B cell (primary cell): ENCODE measurements around the gene IGF1. TPM values are rescaled to one million over a fixed set of nuclear protein-coding genes. Genes with fewer than 3 reads are reported as not detected.

ENCODE experiments used
- ATAC-seq: fragments of 200-7000 bp; cut with Tn5 transposase; one replicate; pipeline ENCODE4 v1.10.0; 2021; ENCODE audit warnings: low read depth, mild to moderate bottlenecking, moderate number of reproducible peaks, moderate library complexity
- CTCF ChIA-PET: fragments of 350-600 bp; sonication (Branson Sonifier 250); formaldehyde crosslinking; loops from one replicate; lab custom pipeline; 2021; ENCODE audit warnings: antibody characterized with exemption, inconsistent platforms; lab: Charles Lee
- POLR2A ChIA-PET: fragments of 350-600 bp; sonication (Branson Sonifier 250); formaldehyde crosslinking; loops from one replicate; lab custom pipeline; 2021; ENCODE audit warnings: antibody characterized with exemption; lab: Charles Lee
- DNase-seq: peaks from one replicate; pipeline ENCODE4 v3.0.0; 2013
- H2AFZ ChIP-seq: 2 replicates; pipeline ENCODE4 v1.6.1; 2012; ENCODE audit warnings: mild to moderate bottlenecking, low read depth, low read length; ENCODE audit not compliant: insufficient read depth, poor library complexity, severe bottlenecking
- H3K27ac ChIP-seq, 2 donors: 1 replicate in 1 of 2; 2 replicates in 1 of 2; pipeline ENCODE4 v1.5.1; 2012 to 2013; ENCODE audit warnings: low read length in 2 of 2, mild to moderate bottlenecking in 2 of 2, moderate library complexity in 1 of 2
- H3K27me3 ChIP-seq, 4 experiments: fragments of 200-600 bp in 1 of 4; sonication (generic) in 1 of 4; replicated peaks in 1 of 4; 1 replicate in 2 of 4; 2 replicates in 2 of 4; pipeline versions ENCODE4 v1.6.1 to v1.7.0; 2013 to 2016; ENCODE audit warnings: low read length in 3 of 4, mild to moderate bottlenecking in 2 of 4, mixed read lengths in 1 of 4, moderate library complexity in 1 of 4; ENCODE audit not compliant: insufficient read depth in 4 of 4, control insufficient read depth in 3 of 4; ENCODE audit errors: control extremely low read depth in 1 of 4
- H3K36me3 ChIP-seq, 2 experiments: replicated peaks in 1 of 2; 1 replicate in 1 of 2; 2 replicates in 1 of 2; pipeline versions ENCODE4 v1.6.1 to v1.7.1; 2013; ENCODE audit warnings: low read length in 1 of 2; ENCODE audit not compliant: insufficient read depth in 2 of 2, control insufficient read depth in 1 of 2; ENCODE audit errors: control extremely low read depth in 1 of 2, extremely low read depth in 1 of 2
- H3K4me1 ChIP-seq, 2 donors: fragments of 200-600 bp in 1 of 2; sonication (generic) in 1 of 2; 1 replicate in 1 of 2; 2 replicates in 1 of 2; pipeline versions ENCODE4 v1.5.1 to v1.6.1; 2013 to 2017; ENCODE audit warnings: low read length in 2 of 2; ENCODE audit not compliant: control insufficient read depth in 2 of 2, insufficient read depth in 2 of 2
- H3K4me2 ChIP-seq: replicated peaks from 2 replicates; pipeline ENCODE3; 2012; ENCODE audit warnings: mild to moderate bottlenecking, low read depth, low read length; ENCODE audit not compliant: poor library complexity, severe bottlenecking
- H3K4me3 ChIP-seq, 5 experiments: fragments of 200-600 bp in 1 of 5; sonication (generic) in 1 of 5; 1 replicate in 3 of 5; 2 replicates in 2 of 5; pipeline versions ENCODE4 v1.5.1 to v1.7.0; 2011 to 2016; ENCODE audit warnings: low read length in 4 of 5, mild to moderate bottlenecking in 4 of 5, low read depth in 2 of 5, control low read depth in 1 of 5, moderate library complexity in 1 of 5; ENCODE audit not compliant: insufficient read depth in 1 of 5; ENCODE audit errors: control extremely low read depth in 1 of 5, extremely low read depth in 1 of 5
- H3K79me2 ChIP-seq: fragments of 200-600 bp; sonication (generic); one replicate; pipeline ENCODE4 v1.6.0; 2016; ENCODE audit warnings: low read length; ENCODE audit not compliant: control insufficient read depth, insufficient read depth
- H3K9ac ChIP-seq: fragments of 200-600 bp; sonication (generic); 2 replicates; pipeline ENCODE4 v1.6.1; 2017; ENCODE audit warnings: mild to moderate bottlenecking, low read length, moderate library complexity
- H3K9me3 ChIP-seq, 3 donors: one replicate each; pipeline versions ENCODE4 v1.6.1 to v1.7.1; 2013; ENCODE audit warnings: low read length in 2 of 3; ENCODE audit not compliant: control insufficient read depth in 2 of 3, insufficient read depth in 1 of 3; ENCODE audit errors: control extremely low read depth in 1 of 3
- H4K20me1 ChIP-seq: 2 replicates; pipeline ENCODE4 v1.6.0; 2012; ENCODE audit warnings: mild to moderate bottlenecking, low read length; ENCODE audit not compliant: insufficient read depth, control insufficient read depth, poor library complexity, severe bottlenecking
- H3K27ac Mint-ChIP-seq: one replicate; pipeline ENCODE4 v1.8.0; 2021; ENCODE audit warnings: mixed read lengths
- H3K27me3 Mint-ChIP-seq: one replicate; pipeline ENCODE4 v1.8.0; 2021; ENCODE audit warnings: mixed read lengths
- H3K4me1 Mint-ChIP-seq: one replicate; pipeline ENCODE4 v1.8.0; 2021; ENCODE audit warnings: mixed read lengths
- H3K4me3 Mint-ChIP-seq: one replicate; pipeline ENCODE4 v1.8.0; 2021; ENCODE audit warnings: mixed read lengths
- H3K9me3 Mint-ChIP-seq: one replicate; pipeline ENCODE4 v1.8.0; 2022; ENCODE audit warnings: mixed read lengths; ENCODE audit not compliant: insufficient read depth
- EZH2 ChIP-seq: IDR thresholded peaks from 2 replicates; pipeline ENCODE4 v1.6.1; 2012; ENCODE audit warnings: borderline replicate concordance, low read depth, mild to moderate bottlenecking, moderate library complexity, low read length; ENCODE audit not compliant: insufficient read depth, poor library complexity, severe bottlenecking
- WGBS: methylation state at CpG from one replicate; pipeline ENCODE4 v1.1.5; 2013; ENCODE audit warnings: missing lambda C conversion rate; ENCODE audit not compliant: insufficient coverage; 5-methylcytosine and 5-hydroxymethylcytosine counted together
- intact Hi-C: fragments of 100-400 bp; cut with micrococcal nuclease; formaldehyde crosslinking; loops from one replicate; pipeline ENCODE4 v1.10.0; 2022
- polyA plus RNA-seq: library from polyadenylated mRNA; depleted of rRNA; stranded (reverse); fragments of >200 nt; gene quantifications from 2 replicates; pipeline ENCODE4 v1.2.3, GENCODE V29; 2012
- total RNA-seq, 2 donors: library from RNA; stranded (reverse); fragments of 120-200 nt in 1 of 2; gene quantifications; 1 replicate in 1 of 2; 2 replicates in 1 of 2; pipeline versions ENCODE4 v1.2.3 to v1.2.4, GENCODE V29; 2013 to 2022
- TF ChIP-seq, protein P1 (sequence below): fragments of 200-600 bp; IDR thresholded peaks from one replicate; pipeline ENCODE4 v1.8.0; 2022; ENCODE audit warnings: antibody characterized with exemption, mild to moderate bottlenecking

Gene IGF1
- total and polyA plus RNA-seq, 2 donors (not counting 1 experiment from before 2014, with no cell fraction given): 0.21 TPM; not detected in 1

DNA sequence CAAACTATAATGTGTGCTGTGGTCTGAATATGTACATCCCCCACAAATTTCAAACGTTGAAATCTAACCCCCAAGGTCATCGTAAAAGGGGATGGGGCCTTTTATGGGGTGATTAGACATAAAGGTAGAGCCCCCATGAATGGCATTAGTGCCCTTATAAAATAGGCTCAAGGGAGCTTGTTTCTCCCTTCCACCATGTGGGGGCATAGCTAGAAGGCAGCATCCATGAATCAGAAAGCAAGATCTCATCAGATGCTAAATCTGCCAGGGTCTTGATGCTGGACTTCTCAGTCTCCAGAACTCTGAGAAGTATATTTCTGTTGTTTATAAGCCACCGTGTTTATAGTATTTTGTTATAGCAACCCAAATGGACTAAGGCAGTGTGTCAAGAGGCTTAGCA lies 33.4 kb upstream of the IGF1 start:
- H3K27me3 ChIP-seq: peaks cover 0 to 13% (median 1%) of the 10 kb centered on the region in 4 experiments

DNA sequence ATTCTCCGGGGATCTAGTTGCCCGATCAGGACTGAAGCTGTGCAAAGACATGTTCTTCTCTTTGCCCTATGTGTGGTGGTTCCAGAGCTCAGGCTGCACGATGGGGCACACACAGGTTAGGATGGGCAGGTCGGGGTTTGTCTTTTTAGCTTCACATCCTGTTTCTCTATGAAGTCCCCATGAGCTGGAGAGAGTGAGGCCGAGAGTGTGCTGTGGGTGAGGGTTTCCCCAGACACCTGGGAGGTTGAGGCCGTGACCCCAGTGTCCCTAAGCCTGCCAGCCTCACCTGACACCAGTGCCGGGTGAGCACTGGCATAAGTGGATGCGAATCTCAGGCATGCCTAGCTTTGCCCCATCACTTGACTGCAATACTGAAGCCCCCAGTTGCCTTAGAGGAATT lies 32.9 kb upstream of the IGF1 start:
- Mint-ChIP-seq H3K4me3 (no peak overlapping the region), H3K9me3 (no peaks in the 10 kb centered on the region), H3K27me3 (peaks cover 20% of the 10 kb centered on the region), H3K27ac (no peak overlapping the region), H3K4me1 (no peaks in the 10 kb centered on the region)
- TF ChIP-seq, protein P1, sequence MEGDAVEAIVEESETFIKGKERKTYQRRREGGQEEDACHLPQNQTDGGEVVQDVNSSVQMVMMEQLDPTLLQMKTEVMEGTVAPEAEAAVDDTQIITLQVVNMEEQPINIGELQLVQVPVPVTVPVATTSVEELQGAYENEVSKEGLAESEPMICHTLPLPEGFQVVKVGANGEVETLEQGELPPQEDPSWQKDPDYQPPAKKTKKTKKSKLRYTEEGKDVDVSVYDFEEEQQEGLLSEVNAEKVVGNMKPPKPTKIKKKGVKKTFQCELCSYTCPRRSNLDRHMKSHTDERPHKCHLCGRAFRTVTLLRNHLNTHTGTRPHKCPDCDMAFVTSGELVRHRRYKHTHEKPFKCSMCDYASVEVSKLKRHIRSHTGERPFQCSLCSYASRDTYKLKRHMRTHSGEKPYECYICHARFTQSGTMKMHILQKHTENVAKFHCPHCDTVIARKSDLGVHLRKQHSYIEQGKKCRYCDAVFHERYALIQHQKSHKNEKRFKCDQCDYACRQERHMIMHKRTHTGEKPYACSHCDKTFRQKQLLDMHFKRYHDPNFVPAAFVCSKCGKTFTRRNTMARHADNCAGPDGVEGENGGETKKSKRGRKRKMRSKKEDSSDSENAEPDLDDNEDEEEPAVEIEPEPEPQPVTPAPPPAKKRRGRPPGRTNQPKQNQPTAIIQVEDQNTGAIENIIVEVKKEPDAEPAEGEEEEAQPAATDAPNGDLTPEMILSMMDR: no peak
- TF ChIP-seq EZH2: no peak
- H3K79me2 ChIP-seq: no peaks in the 10 kb centered on the region
- no peak for ATAC-seq
- H3K27ac ChIP-seq: no peak overlapping the region
- no peaks in the 10 kb centered on the region for H3K4me1 ChIP-seq
- WGBS: 71% methylated on average over 7 of the region's 8 CpGs
- CTCF ChIA-PET: no interaction called here
- H3K9me3 ChIP-seq: no peaks in the 10 kb centered on the region
- H3K4me2 ChIP-seq: no peak overlapping the region
- peaks cover 0 to 11% (median 1%) of the 10 kb centered on the region in 4 experiments for H3K27me3 ChIP-seq
- no peak overlapping the region for H3K9ac ChIP-seq
- no peak overlapping the region for H2AFZ ChIP-seq
- no peaks in the 10 kb centered on the region for H4K20me1 ChIP-seq
- H3K4me3 ChIP-seq: no peak overlapping the region
- POLR2A ChIA-PET: no interaction called here
- H3K36me3 ChIP-seq: no peaks in the 10 kb centered on the region
- intact Hi-C loops: no loop called here
- no peak for DNase-seq

More for the DNA sequence above, 33.4 kb upstream of the IGF1 start:
- Histone ChIP-seq H3K36me3 (no peaks in the 10 kb centered on the region), H3K9me3 (peaks cover 0 to under 1% (median 0%) of the 10 kb centered on the region in 3 donors), H3K4me2 (no peak overlapping the region), H3K4me3 (no peak overlapping the region), H4K20me1 (no peaks in the 10 kb centered on the region), H3K27ac (no peak overlapping the region), H3K9ac (no peak overlapping the region), H3K4me1 (no peaks in the 10 kb centered on the region), H3K79me2 (no peaks in the 10 kb centered on the region), H2AFZ (no peak overlapping the region)
- ChIA-PET CTCF (no interaction called here), POLR2A (no interaction called here)
- DNase-seq (no peak), ATAC-seq (no peak)
- Mint-ChIP-seq H3K4me3 (no peak overlapping the region), H3K4me1 (no peaks in the 10 kb centered on the region), H3K9me3 (no peaks in the 10 kb centered on the region), H3K27me3 (peaks cover 20% of the 10 kb centered on the region), H3K27ac (no peak overlapping the region)
- WGBS: 100% methylated on average over 1 of the region's 3 CpGs
- TF ChIP-seq, protein P1: no peak
- no peak for TF ChIP-seq EZH2
- intact Hi-C loops: no loop called here
